GM12864 (cell line): ENCODE results near the gene CRYBG1.

Source experiments
- DNase-seq: peaks from one replicate; pipeline ENCODE4 v3.0.0-alpha.2; 2011; ENCODE audit warnings: low read depth
- H3K4me3 ChIP-seq: 2 replicates; pipeline ENCODE4 v1.5.1; 2011; ENCODE audit warnings: mild to moderate bottlenecking, low read depth, low read length, control low read depth
- CTCF ChIP-seq: IDR thresholded peaks from 2 replicates; pipeline ENCODE4 v1.5.1; 2011; ENCODE audit warnings: low read depth, mild to moderate bottlenecking, moderate library complexity, low read length, control low read depth, inconsistent platforms; ENCODE audit errors: missing control alignments

The CRYBG1 gene

GRCh38 chr6:106563614-106564013 lies 203.1 kb downstream of the CRYBG1 start:
- no peak for DNase-seq
- no peak for TF ChIP-seq CTCF
- H3K4me3 ChIP-seq = no peak overlapping the region

GRCh38 chr6:106564476-106564875 lies 204.0 kb downstream of the CRYBG1 start:
- no peak for TF ChIP-seq CTCF
- no peak for DNase-seq
- no peak overlapping the region for H3K4me3 ChIP-seq

- no peak overlapping the region for H3K4me3 ChIP-seq
- DNase-seq = no peak
- no peak for TF ChIP-seq CTCF
These were observed 208.0 kb downstream of the CRYBG1 start for GRCh38 chr6:106568530-106568929.

GRCh38 chr6:106569428-106569827 lies 208.9 kb downstream of the CRYBG1 start:
- no peak overlapping the region for H3K4me3 ChIP-seq
- no peak for DNase-seq
- TF ChIP-seq CTCF = no peak

- DNase-seq = no peak
- no peak overlapping the region for H3K4me3 ChIP-seq
- no peak for TF ChIP-seq CTCF
These were observed 211.9 kb downstream of the CRYBG1 start for GRCh38 chr6:106572436-106572835.

- H3K4me3 ChIP-seq = no peak overlapping the region
- TF ChIP-seq CTCF = no peak
- no peak for DNase-seq
These were observed 212.5 kb downstream of the CRYBG1 start for GRCh38 chr6:106572875-106573585.

- DNase-seq = no peak
- no peak for TF ChIP-seq CTCF
- no peak overlapping the region for H3K4me3 ChIP-seq
These were observed 214.4 kb downstream of the CRYBG1 start for GRCh38 chr6:106574741-106575458.
